Measurements from ENCODE around the gene VSIG10L. TPM values are rescaled to one million over a fixed set of nuclear protein-coding genes. Genes with fewer than 3 reads are reported as not detected.

Gene VSIG10L
- total RNA-seq, 1 donor from 2014 or later = 1.5 TPM

- no peaks in the 10 kb centered on the region for H3K36me3 ChIP-seq (ENCODE audit: control insufficient read depth, insufficient read depth, low read length)
- no peaks in the 10 kb centered on the region for H3K27me3 ChIP-seq (ENCODE audit: control insufficient read depth, insufficient read depth, low read length)
- no peak for DNase-seq (ENCODE audit: low read depth)
- no peak overlapping the region for H3K4me3 ChIP-seq (ENCODE audit: low read depth, low read length)
- TF ChIP-seq CTCF (IDR thresholded peaks at IDR 0.05; ENCODE audit: insufficient read depth, low read length, poor library complexity, severe bottlenecking) = no peak
These were observed 40.1 kb upstream of the VSIG10L start for GRCh38 chr19:51382004-51382403.

- Histone ChIP-seq H3K27me3 (ENCODE audit: control insufficient read depth, insufficient read depth, low read length) (no peaks in the 10 kb centered on the region), H3K36me3 (ENCODE audit: control insufficient read depth, insufficient read depth, low read length) (no peaks in the 10 kb centered on the region), H3K4me3 (ENCODE audit: low read depth, low read length) (no peak overlapping the region)
- TF ChIP-seq CTCF (IDR thresholded peaks at IDR 0.05; ENCODE audit: insufficient read depth, low read length, poor library complexity, severe bottlenecking) = no peak
- DNase-seq (ENCODE audit: low read depth) = no peak
These were observed 38.4 kb upstream of the VSIG10L start for GRCh38 chr19:51380379-51380778.

GRCh38 chr19:51377422-51377821 lies 35.5 kb upstream of the VSIG10L start:
- DNase-seq (ENCODE audit: low read depth) = no peak
- Histone ChIP-seq H3K4me3 (ENCODE audit: low read depth, low read length) (no peak overlapping the region), H3K36me3 (ENCODE audit: control insufficient read depth, insufficient read depth, low read length) (no peaks in the 10 kb centered on the region), H3K27me3 (ENCODE audit: control insufficient read depth, insufficient read depth, low read length) (no peaks in the 10 kb centered on the region)
- TF ChIP-seq CTCF (IDR thresholded peaks at IDR 0.05; ENCODE audit: insufficient read depth, low read length, poor library complexity, severe bottlenecking) = no peak

- DNase-seq (ENCODE audit: low read depth) = no peak
- no peak overlapping the region for H3K4me3 ChIP-seq (ENCODE audit: low read depth, low read length)
- no peaks in the 10 kb centered on the region for H3K36me3 ChIP-seq (ENCODE audit: control insufficient read depth, insufficient read depth, low read length)
- H3K27me3 ChIP-seq (ENCODE audit: control insufficient read depth, insufficient read depth, low read length) = no peaks in the 10 kb centered on the region
- no peak for TF ChIP-seq CTCF (IDR thresholded peaks at IDR 0.05; ENCODE audit: insufficient read depth, low read length, poor library complexity, severe bottlenecking)
These were observed 33.7 kb upstream of the VSIG10L start for GRCh38 chr19:51375504-51376221.

GRCh38 chr19:51372649-51373504 lies 30.9 kb upstream of the VSIG10L start, which contains the start of gene NKG7:
Gene NKG7 (minus strand): TSS chr19:51372654. CDS start chr19:51372535, 119 bp downstream.
- no peak for DNase-seq (ENCODE audit: low read depth)
- Histone ChIP-seq H3K27me3 (ENCODE audit: control insufficient read depth, insufficient read depth, low read length) (no peaks in the 10 kb centered on the region), H3K4me3 (ENCODE audit: low read depth, low read length) (no peak within 1 kb of the TSS), H3K36me3 (ENCODE audit: control insufficient read depth, insufficient read depth, low read length) (no peaks in the 10 kb centered on the region)
- TF ChIP-seq CTCF (IDR thresholded peaks at IDR 0.05; ENCODE audit: insufficient read depth, low read length, poor library complexity, severe bottlenecking) = no peak

Measured in kidney epithelial cell (primary cell).